A549 treated with GW870086 at 1 μM for 4 hours (cell line): Measurements from ENCODE around the gene AKR1C1. TPM values are rescaled to one million over a fixed set of nuclear protein-coding genes. Genes with fewer than 3 reads are reported as not detected.

Experiments used
- total RNA-seq: library from RNA; stranded (reverse); fragments of 200-300 nt; extraction: Qiagen RNA extraction; gene quantifications from 5 replicates; pipeline ENCODE4 v1.2.3, GENCODE V29; 2022; ENCODE audit warnings: low read depth

AKR1C1 gene
- total RNA-seq: 445 to 630 TPM (median 590 TPM) in 5 replicates

GRCh38 chr10:4962876-4963814 lies at the start of gene AKR1C1:
Gene AKR1C1 (plus strand): TSS chr10:4963415. CDS start chr10:4963445, 30 bp downstream.

GRCh38 chr10:5003127-5004029 lies 40.2 kb downstream of the AKR1C1 start, which contains the start of gene AKR1C2:
Gene AKR1C2 (minus strand): TSS chr10:5003857. CDS start chr10:5003835, 22 bp downstream.

Other genes with a start within 250 kb of the AKR1C1 start
- 5.6 to 7.2 TPM (median 6.6 TPM) in 5 replicates for gene AKR1E2, start 137.2 kb upstream of the AKR1C1 start, total RNA-seq
- 3,394 to 3,918 TPM (median 3,696 TPM) in 5 replicates for gene AKR1C2, start 40.4 kb downstream of the AKR1C1 start, total RNA-seq
- gene AKR1C3, start 131.0 kb downstream of the AKR1C1 start, total RNA-seq: 1,122 to 1,295 TPM (median 1,215 TPM) in 5 replicates
- gene AKR1C8, start 221.7 kb downstream of the AKR1C1 start, total RNA-seq: 0.14 to 0.31 TPM (median 0.17 TPM) in 4 of 5 replicates, not detected in the other
- 0.10 to 0.32 TPM (median 0.24 TPM) in 5 replicates for gene AKR1C4, start 233.4 kb downstream of the AKR1C1 start, total RNA-seq